Endothelial cell of umbilical vein (primary cell): Measurements from ENCODE around the gene PHF23. TPM values are rescaled to one million over a fixed set of nuclear protein-coding genes. Genes with fewer than 3 reads are reported as not detected.

Source experiments
- BruUV-seq: library from RNA; stranded (reverse); fragments of 400-500 nt; replicated peaks from 2 replicates; lab custom pipeline; 2021; lab: Mats Ljungman, UMichigan
- CTCF ChIA-PET: fragments of 300-600, 350-600 bp; sonication (Branson Sonifier 250); formaldehyde crosslinking; loops from one replicate; lab custom pipeline; 2021; ENCODE audit warnings: antibody characterized with exemption, inconsistent platforms; lab: Charles Lee
- POLR2A ChIA-PET: fragments of 300-600, 350-600 bp; sonication (Branson Sonifier 250); formaldehyde crosslinking; loops from one replicate; lab custom pipeline; 2021; ENCODE audit warnings: antibody characterized with exemption, inconsistent platforms; lab: Charles Lee
- DNase-seq: peaks from one replicate; pipeline ENCODE4 v3.0.0-alpha.2; 2011; ENCODE audit warnings: low read depth, low spot score
- FAIRE-seq: peaks from 2 replicates; lab custom pipeline; 2011; peaks lifted over from hg19 to GRCh38; lab: Jason Lieb, UNC
- H2AFZ ChIP-seq: 2 replicates; pipeline ENCODE4 v1.6.0; 2012; ENCODE audit warnings: low read depth, low read length, control low read depth, inconsistent platforms
- H3K27ac ChIP-seq: 2 replicates; pipeline ENCODE4 v1.5.1; 2011; ENCODE audit warnings: low read depth, mild to moderate bottlenecking, control low read depth, low read length, moderate library complexity; ENCODE audit not compliant: insufficient read depth
- H3K27me3 ChIP-seq, 2 experiments: 2 replicates each; pipeline versions ENCODE4 v1.6.0 to v1.6.1; 2011; ENCODE audit warnings: low read length in 2 of 2, mixed read lengths in 1 of 2; ENCODE audit not compliant: control insufficient read depth in 2 of 2, insufficient read depth in 2 of 2
- H3K36me3 ChIP-seq, 2 experiments: 2 replicates in 1 of 2; 3 replicates in 1 of 2; pipeline ENCODE4 v1.5.1; 2011; ENCODE audit warnings: low read length in 2 of 2, mild to moderate bottlenecking in 1 of 2, moderate library complexity in 1 of 2; ENCODE audit not compliant: control insufficient read depth in 2 of 2, insufficient read depth in 2 of 2; ENCODE audit errors: extremely low read depth in 1 of 2
- H3K4me1 ChIP-seq: 3 replicates; pipeline ENCODE4 v1.5.1; 2011; ENCODE audit warnings: mild to moderate bottlenecking, low read length; ENCODE audit not compliant: control insufficient read depth, insufficient read depth; ENCODE audit errors: extremely low read depth
- H3K4me2 ChIP-seq: 2 replicates; pipeline ENCODE4 v1.6.1; 2011; ENCODE audit warnings: low read length, control low read depth, mixed read lengths; ENCODE audit not compliant: insufficient read depth
- H3K4me3 ChIP-seq, 3 experiments: fragments of 200-600 bp in 1 of 3; sonication (generic), shearing (Covaris generic) in 1 of 3; replicated peaks in 1 of 3; 2 replicates each; pipeline ENCODE4 v1.5.1; 2011 to 2016; ENCODE audit warnings: control low read depth in 3 of 3, low read length in 3 of 3, mild to moderate bottlenecking in 2 of 3, inconsistent platforms in 1 of 3, low read depth in 1 of 3, moderate library complexity in 1 of 3; ENCODE audit not compliant: insufficient read depth in 1 of 3
- H3K79me2 ChIP-seq: 2 replicates; pipeline ENCODE4 v1.6.0; 2012; ENCODE audit warnings: low read length, inconsistent platforms; ENCODE audit not compliant: control insufficient read depth, insufficient read depth
- H3K9ac ChIP-seq: replicated peaks from 2 replicates; pipeline ENCODE3; 2011; ENCODE audit warnings: low read length, control low read depth; ENCODE audit not compliant: insufficient read depth; ENCODE audit errors: extremely low read depth
- H3K9me1 ChIP-seq: replicated peaks from 3 replicates; pipeline ENCODE4 v1.6.0; 2011; ENCODE audit warnings: mild to moderate bottlenecking, low read length; ENCODE audit not compliant: control insufficient read depth, insufficient read depth; ENCODE audit errors: extremely low read depth
- H3K9me3 ChIP-seq: replicated peaks from 2 replicates; pipeline ENCODE4 v1.5.1; 2012; ENCODE audit warnings: low read length, inconsistent platforms; ENCODE audit not compliant: control insufficient read depth, insufficient read depth
- H4K20me1 ChIP-seq: replicated peaks from 2 replicates; pipeline ENCODE3; 2011; ENCODE audit warnings: mild to moderate bottlenecking, low read length; ENCODE audit not compliant: control insufficient read depth, insufficient read depth; ENCODE audit errors: extremely low read depth
- CTCF ChIP-seq, 2 donors: IDR thresholded peaks; 1 replicate in 1 of 2; 2 replicates in 1 of 2; pipeline ENCODE4 v1.5.1; 2011; ENCODE audit warnings: low read length in 2 of 2, mild to moderate bottlenecking in 2 of 2, moderate library complexity in 2 of 2, control low read depth in 1 of 2, inconsistent platforms in 1 of 2, low read depth in 1 of 2; ENCODE audit not compliant: insufficient read depth in 1 of 2; ENCODE audit errors: extremely low read depth in 1 of 2
- EZH2 ChIP-seq: IDR thresholded peaks from 2 replicates; pipeline ENCODE4 v1.6.1; 2012; ENCODE audit warnings: borderline replicate concordance, low read depth, mild to moderate bottlenecking, moderate library complexity, low read length, inconsistent platforms; ENCODE audit not compliant: severe bottlenecking
- FOS ChIP-seq: IDR thresholded peaks from 2 replicates; pipeline ENCODE4 v1.6.1; 2011; ENCODE audit warnings: mild to moderate bottlenecking, low read length, moderate library complexity, borderline replicate concordance; ENCODE audit not compliant: insufficient read depth
- GATA2 ChIP-seq: IDR thresholded peaks from 2 replicates; pipeline ENCODE4 v1.7.0; 2011; ENCODE audit warnings: low read depth, mild to moderate bottlenecking, moderate library complexity, mixed read lengths, low read length; ENCODE audit not compliant: insufficient read length, insufficient read depth
- JUN ChIP-seq: IDR thresholded peaks from 2 replicates; pipeline ENCODE4 v1.6.1; 2011; ENCODE audit warnings: borderline replicate concordance, low read depth; ENCODE audit not compliant: insufficient read length, insufficient read depth
- MYC ChIP-seq: IDR thresholded peaks from one replicate; pipeline ENCODE4 v1.6.1; 2011; ENCODE audit warnings: mild to moderate bottlenecking, low read depth, low read length
- POLR2A ChIP-seq: IDR thresholded peaks from 2 replicates; pipeline ENCODE4 v1.6.1; 2012; ENCODE audit warnings: low read depth, mild to moderate bottlenecking, control low read depth, low read length
- POLR2AphosphoS5 ChIP-seq: IDR thresholded peaks from 2 replicates; pipeline ENCODE4 v1.6.1; 2012; ENCODE audit warnings: low read depth, mild to moderate bottlenecking, control low read depth, low read length, moderate library complexity; ENCODE audit not compliant: insufficient read depth
- dilution Hi-C: fragments of 300-500 bp; cut with MboI; formaldehyde crosslinking; loops from one replicate; pipeline ENCODE4 v1.15.0; 2019; ENCODE audit warnings: low sequenced_read_pairs; ENCODE audit not compliant: extremely low pct_ligation_motif_present
- intact Hi-C: fragments of 100-400 bp; cut with micrococcal nuclease; formaldehyde crosslinking; loops from one replicate; pipeline ENCODE4 v1.10.0; 2022
- polyA plus RNA-seq, 4 experiments: library from polyadenylated mRNA; depleted of rRNA in 3 of 4; stranded (reverse) in 3 of 4; unstranded in 1 of 4; fragments of >200 nt; gene quantifications; 2 replicates each; pipeline versions ENCODE4 v1.2.1 to v1.2.3, GENCODE V29; 2011 to 2012; ENCODE audit warnings: missing spikeins in 1 of 4
- total RNA-seq: library from RNA; stranded (reverse); gene quantifications from 2 replicates; pipeline ENCODE4 v1.2.3, GENCODE V29; 2021
- TF ChIP-seq, protein P1 (sequence below): IDR thresholded peaks from 2 replicates; pipeline ENCODE4 v1.6.1; 2011; ENCODE audit not compliant: insufficient read depth, insufficient read length

Gene PHF23
- total and polyA plus RNA-seq, 2 donors (not counting 3 experiments of a cell fraction or from before 2014, with no cell fraction given) = 35.6 to 54.7 TPM

DNA sequence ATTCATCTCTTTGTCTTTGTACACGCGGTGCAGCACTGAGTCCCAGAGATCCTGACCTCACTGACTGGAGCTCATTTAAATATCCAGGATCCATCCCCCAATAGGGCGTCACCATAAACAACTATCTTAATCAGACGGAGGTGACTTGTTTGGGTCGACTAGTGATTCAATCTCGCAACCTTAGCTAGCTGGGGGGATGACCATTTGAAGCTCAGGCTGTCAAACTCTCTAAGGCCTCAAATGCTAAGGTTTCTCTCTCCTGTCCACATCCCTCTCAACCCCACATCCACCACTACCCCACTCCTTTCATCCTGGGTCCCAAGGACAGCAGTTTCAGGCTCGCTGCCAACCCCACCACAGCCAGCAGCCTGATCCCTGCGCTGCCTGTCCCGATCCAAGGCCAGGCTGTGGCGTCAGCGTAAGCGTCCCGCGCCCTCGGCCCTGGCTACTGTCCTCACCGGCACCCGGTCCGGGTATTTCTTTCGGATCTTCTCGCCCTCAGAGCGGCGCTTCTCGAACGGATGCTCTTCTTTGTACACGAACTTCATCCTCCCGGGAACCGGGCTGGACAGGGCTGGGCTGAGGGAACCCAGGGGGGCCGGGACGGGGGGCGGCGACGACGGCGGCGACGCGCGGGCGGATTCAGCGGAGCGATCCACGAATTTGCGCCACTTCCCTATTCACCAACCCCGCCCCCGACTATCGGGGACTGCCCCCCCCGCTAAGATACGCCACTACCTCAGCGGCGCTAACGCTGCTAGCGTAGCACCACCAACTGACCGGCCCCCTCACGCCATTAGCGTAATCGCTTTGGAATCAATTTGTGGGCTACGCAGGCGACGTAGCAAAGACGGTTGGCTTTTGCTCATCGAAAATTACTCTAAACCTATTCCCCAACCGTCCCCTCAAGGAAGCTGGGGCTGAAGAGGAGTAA lies 2.8 kb upstream of the PHF23 start, which contains the start of gene GABARAP:
Gene GABARAP (minus strand): TSS at position 667 of the 934 bp plus-strand sequence. CDS start 119 bp downstream, at position 548.
- TF ChIP-seq GATA2 (no peak), JUN (no peak), CTCF (IDR thresholded peaks at IDR 0.05; ENCODE audit: extremely low read depth in 1 of 2, insufficient read depth in 1 of 2, low read depth in 1 of 2, low read length in 2 of 2) (no peak), MYC (no peak), POLR2A (peak; percentile 60), POLR2AphosphoS5 (peak; percentile 54), FOS (no peak), EZH2 (no peak)
- TF ChIP-seq, protein P1, sequence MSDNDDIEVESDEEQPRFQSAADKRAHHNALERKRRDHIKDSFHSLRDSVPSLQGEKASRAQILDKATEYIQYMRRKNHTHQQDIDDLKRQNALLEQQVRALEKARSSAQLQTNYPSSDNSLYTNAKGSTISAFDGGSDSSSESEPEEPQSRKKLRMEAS = no peak
- Histone ChIP-seq H3K9me1 (no peaks in the 10 kb centered on the region), H3K9me3 (no peaks in the 10 kb centered on the region), H2AFZ (peak within 1 kb of the TSS; percentile 96), H3K27ac (peak within 1 kb of the TSS; percentile 95), H3K36me3 (peaks cover 6 to 21% of the 10 kb centered on the region in 2 experiments), H4K20me1 (no peaks in the 10 kb centered on the region), H3K4me1 (peaks cover 28% of the 10 kb centered on the region), H3K9ac (peak within 1 kb of the TSS; percentile 92), H3K27me3 (no peaks in the 10 kb centered on the region), H3K4me3 (peak within 1 kb of the TSS; percentile 30 to 91 (median 83)), H3K79me2 (peaks cover 45% of the 10 kb centered on the region), H3K4me2 (peak within 1 kb of the TSS; percentile 97)
- peak; percentile 94 for DNase-seq
- dilution Hi-C loops = no loop called here
- BruUV-seq = TSS peak; percentile 90
- ChIA-PET POLR2A (interaction anchor here (0.8 kb wide), 1 partner anchor 87 kb away, joined by 5 read pairs; the partner anchor contains the start of gene NEURL4), CTCF (interaction anchor here (1.0 to 3.4 kb wide), 4 partner anchors 10 to 196 kb away, joined by 3 to 24 read pairs (median 12); partner anchors contain the start of genes ACADVL, CTDNEP1, DLG4 and ELP5)
- intact Hi-C loops = loop anchor here (2.0 kb wide), 1 partner anchor 39 kb away; the partner anchor contains the start of gene SLC2A4
- FAIRE-seq = no peak
